Ishikawa (cell line): Measurements from ENCODE around the gene NSMCE1.

Experiments
- CEBPB ChIP-seq: IDR thresholded peaks from 2 replicates; pipeline ENCODE4 v1.6.1; 2012
- CREB1 ChIP-seq: IDR thresholded peaks from 2 replicates; pipeline ENCODE4 v1.6.1; 2012; ENCODE audit warnings: low read depth
- EGR1 ChIP-seq: IDR thresholded peaks from 2 replicates; pipeline ENCODE4 v1.6.1; 2012
- EP300 ChIP-seq: IDR thresholded peaks from 2 replicates; pipeline ENCODE4 v1.6.1; 2012; ENCODE audit warnings: borderline replicate concordance
- FOXM1 ChIP-seq: IDR thresholded peaks from 2 replicates; pipeline ENCODE4 v1.6.1; 2012; ENCODE audit warnings: low read depth, borderline replicate concordance
- NFIC ChIP-seq: IDR thresholded peaks from 2 replicates; pipeline ENCODE4 v1.6.1; 2012
- RAD21 ChIP-seq: IDR thresholded peaks from 2 replicates; pipeline ENCODE4 v1.6.1; 2012; ENCODE audit warnings: low read depth
- TAF1 ChIP-seq: IDR thresholded peaks from 2 replicates; pipeline ENCODE4 v1.6.1; 2012; ENCODE audit warnings: low read depth, mild to moderate bottlenecking
- TCF12 ChIP-seq: IDR thresholded peaks from 2 replicates; pipeline ENCODE4 v1.6.1; 2012; ENCODE audit warnings: low read depth
- YY1 ChIP-seq: IDR thresholded peaks from 2 replicates; pipeline ENCODE4 v1.6.1; 2012; ENCODE audit warnings: low read depth
- ZBTB7A ChIP-seq: IDR thresholded peaks from 2 replicates; pipeline ENCODE4 v1.6.1; 2012; ENCODE audit warnings: low read depth
- TF ChIP-seq, protein P1 (sequence below): IDR thresholded peaks from 2 replicates; pipeline ENCODE4 v1.6.1; 2012
- TF ChIP-seq, protein P2 (sequence below): IDR thresholded peaks from 2 replicates; pipeline ENCODE4 v1.6.1; 2012
- TF ChIP-seq, protein P3 (sequence below): IDR thresholded peaks from 2 replicates; pipeline ENCODE4 v1.6.1; 2012; ENCODE audit warnings: low read depth, mild to moderate bottlenecking

DNA sequence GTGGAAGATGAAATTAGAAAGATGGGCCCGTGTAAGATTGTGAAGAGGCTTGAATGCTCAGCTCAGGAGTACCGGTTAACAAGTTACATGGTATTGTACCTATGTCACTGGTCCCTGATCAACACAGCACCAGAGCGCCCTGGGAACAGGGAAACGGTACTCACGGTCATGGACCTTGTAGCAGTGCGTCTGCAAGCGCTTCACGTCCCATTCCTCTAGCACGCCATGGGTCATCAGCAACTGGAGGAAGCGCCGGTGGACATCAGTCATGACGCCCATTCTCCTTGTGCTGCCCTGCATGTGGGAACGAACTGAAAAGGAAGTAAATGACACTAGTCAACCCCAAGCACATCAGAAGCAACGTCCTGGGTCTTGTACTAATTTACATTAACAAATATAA lies 11.3 kb downstream of the NSMCE1 start:
- no peak for TF ChIP-seq RAD21
- no peak for TF ChIP-seq ZBTB7A
- TF ChIP-seq, protein P1, sequence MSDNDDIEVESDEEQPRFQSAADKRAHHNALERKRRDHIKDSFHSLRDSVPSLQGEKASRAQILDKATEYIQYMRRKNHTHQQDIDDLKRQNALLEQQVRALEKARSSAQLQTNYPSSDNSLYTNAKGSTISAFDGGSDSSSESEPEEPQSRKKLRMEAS, result no peak
- no peak for TF ChIP-seq TAF1
- TF ChIP-seq EP300, result no peak
- TF ChIP-seq, protein P2, sequence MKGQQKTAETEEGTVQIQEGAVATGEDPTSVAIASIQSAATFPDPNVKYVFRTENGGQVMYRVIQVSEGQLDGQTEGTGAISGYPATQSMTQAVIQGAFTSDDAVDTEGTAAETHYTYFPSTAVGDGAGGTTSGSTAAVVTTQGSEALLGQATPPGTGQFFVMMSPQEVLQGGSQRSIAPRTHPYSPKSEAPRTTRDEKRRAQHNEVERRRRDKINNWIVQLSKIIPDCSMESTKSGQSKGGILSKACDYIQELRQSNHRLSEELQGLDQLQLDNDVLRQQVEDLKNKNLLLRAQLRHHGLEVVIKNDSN, result no peak
- no peak for TF ChIP-seq CREB1
- no peak for TF ChIP-seq CEBPB
- TF ChIP-seq NFIC, result no peak
- no peak for TF ChIP-seq EGR1
- TF ChIP-seq, protein P3, sequence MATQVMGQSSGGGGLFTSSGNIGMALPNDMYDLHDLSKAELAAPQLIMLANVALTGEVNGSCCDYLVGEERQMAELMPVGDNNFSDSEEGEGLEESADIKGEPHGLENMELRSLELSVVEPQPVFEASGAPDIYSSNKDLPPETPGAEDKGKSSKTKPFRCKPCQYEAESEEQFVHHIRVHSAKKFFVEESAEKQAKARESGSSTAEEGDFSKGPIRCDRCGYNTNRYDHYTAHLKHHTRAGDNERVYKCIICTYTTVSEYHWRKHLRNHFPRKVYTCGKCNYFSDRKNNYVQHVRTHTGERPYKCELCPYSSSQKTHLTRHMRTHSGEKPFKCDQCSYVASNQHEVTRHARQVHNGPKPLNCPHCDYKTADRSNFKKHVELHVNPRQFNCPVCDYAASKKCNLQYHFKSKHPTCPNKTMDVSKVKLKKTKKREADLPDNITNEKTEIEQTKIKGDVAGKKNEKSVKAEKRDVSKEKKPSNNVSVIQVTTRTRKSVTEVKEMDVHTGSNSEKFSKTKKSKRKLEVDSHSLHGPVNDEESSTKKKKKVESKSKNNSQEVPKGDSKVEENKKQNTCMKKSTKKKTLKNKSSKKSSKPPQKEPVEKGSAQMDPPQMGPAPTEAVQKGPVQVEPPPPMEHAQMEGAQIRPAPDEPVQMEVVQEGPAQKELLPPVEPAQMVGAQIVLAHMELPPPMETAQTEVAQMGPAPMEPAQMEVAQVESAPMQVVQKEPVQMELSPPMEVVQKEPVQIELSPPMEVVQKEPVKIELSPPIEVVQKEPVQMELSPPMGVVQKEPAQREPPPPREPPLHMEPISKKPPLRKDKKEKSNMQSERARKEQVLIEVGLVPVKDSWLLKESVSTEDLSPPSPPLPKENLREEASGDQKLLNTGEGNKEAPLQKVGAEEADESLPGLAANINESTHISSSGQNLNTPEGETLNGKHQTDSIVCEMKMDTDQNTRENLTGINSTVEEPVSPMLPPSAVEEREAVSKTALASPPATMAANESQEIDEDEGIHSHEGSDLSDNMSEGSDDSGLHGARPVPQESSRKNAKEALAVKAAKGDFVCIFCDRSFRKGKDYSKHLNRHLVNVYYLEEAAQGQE, result no peak
- TF ChIP-seq FOXM1, result no peak
- no peak for TF ChIP-seq TCF12
- no peak for TF ChIP-seq YY1
